ENCODE results near the gene CEP63.

DNA sequence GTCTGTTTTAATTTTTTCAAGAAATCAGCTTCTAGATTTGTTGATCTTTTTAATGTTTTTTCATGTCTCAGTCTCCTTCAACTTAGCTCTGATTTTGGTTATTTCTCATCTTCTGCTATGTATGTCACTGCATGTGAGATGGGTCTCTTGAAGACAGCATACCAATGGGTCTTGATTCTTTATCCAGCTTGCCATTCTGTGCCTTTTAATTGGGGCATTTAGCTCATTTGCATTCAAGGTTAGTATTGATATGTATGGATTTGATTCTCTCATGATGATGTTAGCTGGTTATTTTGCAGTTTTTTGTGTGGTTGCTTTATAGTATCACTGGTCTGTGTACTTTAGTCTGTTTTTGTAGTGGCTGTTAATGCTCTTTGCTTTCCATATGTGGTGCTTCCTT lies 39.4 kb downstream of the CEP63 start:
- TF ChIP-seq, protein P1, sequence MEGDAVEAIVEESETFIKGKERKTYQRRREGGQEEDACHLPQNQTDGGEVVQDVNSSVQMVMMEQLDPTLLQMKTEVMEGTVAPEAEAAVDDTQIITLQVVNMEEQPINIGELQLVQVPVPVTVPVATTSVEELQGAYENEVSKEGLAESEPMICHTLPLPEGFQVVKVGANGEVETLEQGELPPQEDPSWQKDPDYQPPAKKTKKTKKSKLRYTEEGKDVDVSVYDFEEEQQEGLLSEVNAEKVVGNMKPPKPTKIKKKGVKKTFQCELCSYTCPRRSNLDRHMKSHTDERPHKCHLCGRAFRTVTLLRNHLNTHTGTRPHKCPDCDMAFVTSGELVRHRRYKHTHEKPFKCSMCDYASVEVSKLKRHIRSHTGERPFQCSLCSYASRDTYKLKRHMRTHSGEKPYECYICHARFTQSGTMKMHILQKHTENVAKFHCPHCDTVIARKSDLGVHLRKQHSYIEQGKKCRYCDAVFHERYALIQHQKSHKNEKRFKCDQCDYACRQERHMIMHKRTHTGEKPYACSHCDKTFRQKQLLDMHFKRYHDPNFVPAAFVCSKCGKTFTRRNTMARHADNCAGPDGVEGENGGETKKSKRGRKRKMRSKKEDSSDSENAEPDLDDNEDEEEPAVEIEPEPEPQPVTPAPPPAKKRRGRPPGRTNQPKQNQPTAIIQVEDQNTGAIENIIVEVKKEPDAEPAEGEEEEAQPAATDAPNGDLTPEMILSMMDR (conservative IDR thresholded peaks at IDR 0.05): no peak
- TF ChIP-seq ZFX (IDR thresholded peaks at IDR 0.05): no peak

Data from C4-2B (cell line).